NT2/D1 (cell line): Measurements from ENCODE around the gene CNN3.

Experiments used
- YY1 ChIP-seq: IDR thresholded peaks from 2 replicates; pipeline ENCODE4 v1.6.1; 2011; ENCODE audit not compliant: insufficient read length, insufficient read depth
- ZNF274 ChIP-seq: IDR thresholded peaks from 2 replicates; pipeline ENCODE4 v1.6.1; 2011; ENCODE audit warnings: mild to moderate bottlenecking, low read depth, low read length

- TF ChIP-seq ZNF274: no peak
- TF ChIP-seq YY1: no peak
Measured at GRCh38 chr1:94974824-94975223, 47.9 kb upstream of the CNN3 start.
